TTC549 (cell line): Measurements from ENCODE around the gene IRF7.
"Not testable (repeated sequence)": the region's sequence is repeated elsewhere in the genome, so short reads cannot be mapped to it uniquely, and the experiment has no call there.

Experiments
- FAIRE-seq: peaks from 2 replicates; lab custom pipeline; 2012; peaks lifted over from hg19 to GRCh38; lab: Jason Lieb, UNC

Gene IRF7

DNA sequence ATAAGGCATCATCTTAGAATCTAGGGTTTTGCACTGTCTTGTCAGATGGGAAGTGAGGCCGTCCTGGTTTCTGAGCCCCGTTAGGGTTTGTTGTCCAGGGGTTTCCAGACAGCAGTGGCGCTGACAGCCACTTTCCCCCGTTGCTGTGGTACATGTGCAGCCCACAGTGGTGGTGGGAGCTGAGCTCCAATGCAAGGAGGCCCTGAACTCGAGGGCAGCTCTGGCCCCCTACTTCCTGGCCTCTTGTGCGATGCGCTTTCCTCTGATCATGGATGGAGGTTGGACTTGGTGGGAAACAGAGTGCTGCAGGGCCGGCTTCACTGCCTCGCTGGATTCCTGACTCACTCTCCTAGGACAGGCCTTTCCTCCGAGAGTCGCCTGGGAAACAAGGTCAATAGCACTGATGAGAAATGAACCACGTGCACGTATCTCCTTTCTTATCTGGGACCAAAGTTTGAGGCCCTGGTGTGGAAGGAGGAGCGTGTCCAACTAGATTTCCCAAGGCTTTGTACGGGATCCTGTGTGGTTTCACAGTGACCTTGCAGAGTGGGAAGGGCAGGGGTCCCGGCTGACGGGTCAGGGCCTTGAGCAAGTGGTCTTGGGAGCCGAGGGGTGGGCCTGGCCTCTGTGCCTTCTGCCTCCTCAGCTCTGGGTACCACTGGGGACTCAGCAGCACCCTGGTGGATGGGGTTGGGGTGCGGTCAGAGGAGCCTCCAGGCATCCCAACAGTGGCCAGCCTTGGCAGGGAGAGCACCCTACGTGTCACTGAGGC lies 35.7 kb downstream of the IRF7 start:
- FAIRE-seq, result no peak

DNA sequence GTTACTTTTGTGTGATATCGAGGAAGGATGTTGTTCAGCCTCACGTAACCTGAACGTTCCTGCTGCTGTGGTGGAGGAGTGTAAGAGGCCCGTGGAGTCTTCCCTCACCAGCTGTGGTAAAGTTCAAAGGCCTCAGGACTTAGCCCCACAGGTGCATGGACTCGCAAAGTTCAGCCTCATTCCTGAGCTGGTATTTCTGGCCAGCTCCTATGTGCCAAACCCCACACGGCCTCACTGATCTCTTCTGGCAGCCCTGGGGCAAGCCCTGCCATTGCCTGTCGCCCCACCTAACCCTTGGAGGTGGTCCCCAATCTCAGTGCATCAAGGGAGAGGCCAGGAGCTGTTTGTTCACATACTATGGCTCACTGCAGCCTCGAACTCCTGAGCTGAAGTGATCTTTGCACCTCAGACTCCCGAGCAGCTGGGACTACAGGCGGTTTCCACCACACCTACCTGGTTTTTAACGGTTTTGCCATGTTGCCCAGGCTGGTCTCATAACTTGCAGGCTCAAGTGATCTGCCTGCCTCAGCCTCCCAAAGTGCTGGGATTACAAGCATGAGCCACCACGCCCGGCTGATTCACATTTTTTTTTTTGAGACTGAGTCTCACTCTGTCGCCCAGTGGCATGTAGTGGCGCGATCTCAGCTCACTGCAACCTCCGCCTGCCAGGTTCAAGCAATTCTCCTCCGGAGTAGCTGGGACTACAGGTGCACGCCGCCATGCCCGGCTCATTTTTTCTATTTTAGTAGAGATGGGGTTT lies 37.3 kb downstream of the IRF7 start:
- no peak for FAIRE-seq

DNA sequence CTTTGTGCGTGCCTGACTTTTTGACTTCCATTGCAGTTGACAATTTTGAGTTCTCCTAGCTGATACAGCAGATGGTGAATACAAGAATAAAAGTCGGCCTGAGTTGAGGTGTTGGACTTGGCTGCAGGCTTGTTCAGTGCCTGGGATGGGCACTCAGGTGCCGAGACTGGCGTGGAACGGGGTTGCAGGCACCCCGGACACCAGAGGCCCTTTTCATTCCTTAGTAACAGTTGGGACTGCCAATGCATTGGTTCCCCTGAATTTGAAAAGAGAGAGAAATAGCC lies 38.2 kb downstream of the IRF7 start:
- FAIRE-seq, result no peak

DNA sequence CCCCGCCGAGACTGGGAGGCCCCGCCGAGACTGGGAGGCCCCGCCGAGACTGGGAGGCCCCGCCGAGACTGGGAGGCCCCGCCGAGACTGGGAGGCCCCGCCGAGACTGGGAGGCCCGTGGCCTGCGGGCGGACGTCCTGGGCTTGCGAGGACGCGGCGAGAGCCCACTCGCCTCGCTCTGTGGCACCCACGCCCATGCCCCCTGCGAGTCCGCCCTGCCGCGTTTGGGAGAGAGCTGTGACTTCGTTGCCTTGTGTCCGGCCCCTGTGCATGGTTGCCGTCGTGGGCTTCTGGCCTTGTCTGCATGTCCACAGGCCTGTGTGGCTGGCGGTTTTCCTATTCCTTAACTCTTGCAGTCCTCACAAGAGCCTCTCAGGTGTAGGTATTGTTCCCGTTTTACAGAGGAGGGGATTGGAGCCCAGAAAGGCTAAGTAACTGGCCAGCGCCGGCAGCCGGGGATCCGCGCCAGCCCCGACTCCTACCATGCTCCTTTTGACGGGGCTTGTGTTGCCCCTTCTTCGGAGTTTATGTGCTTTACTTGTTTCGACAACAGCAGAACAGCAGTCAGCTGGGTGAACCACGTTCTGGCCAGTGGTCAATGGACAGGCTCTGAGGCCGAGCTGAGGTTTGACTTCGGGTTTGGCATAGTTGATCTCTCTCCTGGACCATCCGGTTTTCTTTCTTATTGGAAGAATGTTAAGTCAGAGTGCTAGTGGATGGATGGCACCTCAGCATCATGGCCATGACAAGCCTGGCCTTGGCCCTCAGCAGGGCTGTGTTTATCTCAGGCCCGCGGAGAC lies 38.7 kb downstream of the IRF7 start:
- no peak for FAIRE-seq

DNA sequence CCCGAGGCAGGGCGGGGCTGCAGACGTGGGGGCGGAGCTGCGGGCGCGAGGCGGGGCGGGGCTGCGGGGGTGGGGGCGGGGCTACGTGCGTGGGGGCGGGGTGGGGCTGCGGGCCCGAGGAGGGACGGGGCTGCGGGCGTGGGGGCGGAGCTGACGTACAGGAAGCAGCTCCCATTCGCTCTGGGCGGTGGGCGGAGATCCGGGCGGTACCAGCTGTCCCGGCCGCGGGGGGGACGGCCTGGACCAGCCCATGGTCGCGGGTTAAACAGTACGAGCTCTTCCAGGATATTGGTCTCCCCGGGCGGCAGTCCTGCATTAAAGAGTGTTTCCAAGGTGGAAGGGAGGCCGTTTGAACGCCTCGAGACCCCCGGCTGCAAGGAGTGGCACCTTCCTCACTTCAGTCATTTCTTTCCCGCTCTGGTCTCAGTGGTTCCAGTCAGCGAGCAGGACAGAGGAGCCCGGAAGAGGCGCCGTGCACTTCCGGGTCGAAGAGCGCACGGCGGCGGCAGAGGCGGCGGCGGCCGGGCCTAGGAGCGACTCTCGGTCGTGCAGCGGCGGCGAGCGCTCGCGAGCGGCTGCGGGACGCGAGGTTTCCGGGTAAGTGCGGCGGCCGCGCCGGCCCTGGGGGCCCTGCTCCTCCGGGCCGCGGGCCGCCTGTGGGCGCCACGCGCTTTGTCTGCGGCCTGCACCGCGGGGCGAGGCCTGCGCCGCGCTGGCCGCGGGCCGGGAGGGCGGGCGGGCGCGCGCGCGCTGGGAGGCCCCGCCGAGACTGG lies 39.6 kb downstream of the IRF7 start, which contains the start of gene PHRF1:
TSS of gene PHRF1 (plus strand) at position 475 of the 773 bp plus-strand sequence. CDS start 5,043 bp downstream, outside the sequence.
- FAIRE-seq, result no peak

DNA sequence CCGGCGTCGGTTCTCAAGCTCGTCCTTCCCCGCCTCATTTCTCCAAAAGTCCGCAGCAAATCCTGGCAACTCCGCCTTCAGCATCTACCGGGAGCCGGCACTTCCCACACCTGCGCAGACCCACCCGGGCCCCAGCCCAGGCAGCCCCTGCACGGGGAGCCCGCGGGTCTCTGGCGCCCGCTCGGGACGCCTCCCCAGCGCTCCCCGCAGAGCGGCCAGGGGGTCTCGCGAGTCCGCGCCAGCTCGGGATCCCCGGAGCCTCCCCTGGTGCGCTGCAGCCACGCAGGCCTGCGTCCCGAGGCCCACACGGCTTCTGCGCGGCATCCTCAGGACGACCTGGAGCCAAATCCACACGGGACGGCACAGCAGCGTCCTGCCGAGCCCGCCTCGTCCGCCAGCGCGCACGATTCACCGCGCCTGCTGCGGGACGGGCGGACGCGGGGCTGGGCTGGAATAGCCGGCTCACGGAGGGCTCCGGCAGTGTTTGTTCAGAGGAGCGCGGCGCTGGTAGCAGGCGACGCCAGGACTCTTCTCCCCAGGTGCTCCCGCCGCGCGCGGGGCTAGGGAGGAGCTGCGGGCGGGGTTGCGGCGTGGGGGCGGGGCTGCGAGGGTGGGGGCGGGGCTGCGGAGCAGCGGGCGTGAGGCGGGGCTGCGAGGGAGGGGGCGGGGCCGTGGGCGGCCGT lies 40.3 kb downstream of the IRF7 start:
- no peak for FAIRE-seq

DNA sequence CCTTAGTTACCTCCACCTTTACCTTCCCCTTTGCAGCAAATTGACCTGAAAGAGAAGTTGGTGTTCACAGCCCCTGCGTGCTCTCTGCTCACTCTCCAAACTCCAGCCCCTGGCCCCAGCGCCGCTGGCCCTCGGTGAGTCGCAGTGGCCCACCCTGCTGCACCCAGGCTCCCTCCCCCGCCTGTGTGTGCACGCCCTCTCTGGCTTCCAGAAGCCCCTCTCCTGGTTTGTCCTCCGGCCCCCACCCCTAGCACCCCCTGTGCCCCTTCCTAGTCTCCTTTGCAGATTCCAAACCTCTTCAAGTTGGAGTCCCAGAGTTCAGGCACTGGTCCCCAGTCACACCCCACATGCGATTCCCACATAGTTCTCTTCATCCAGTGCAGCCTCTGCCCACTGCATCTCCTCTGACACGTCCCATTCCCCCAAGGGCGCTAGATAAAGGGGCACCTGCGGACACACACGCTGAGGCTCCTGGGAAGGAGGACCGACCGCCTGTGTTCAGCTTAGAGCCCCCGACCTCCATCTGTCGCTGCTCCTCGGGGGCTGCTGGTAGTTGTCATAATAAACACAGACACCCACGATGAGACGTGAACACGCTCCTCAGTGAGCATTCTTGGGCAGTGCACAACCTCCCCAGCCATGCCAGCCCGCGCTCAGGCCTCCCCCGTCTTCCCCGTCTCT lies 41.0 kb downstream of the IRF7 start:
- no peak for FAIRE-seq

DNA sequence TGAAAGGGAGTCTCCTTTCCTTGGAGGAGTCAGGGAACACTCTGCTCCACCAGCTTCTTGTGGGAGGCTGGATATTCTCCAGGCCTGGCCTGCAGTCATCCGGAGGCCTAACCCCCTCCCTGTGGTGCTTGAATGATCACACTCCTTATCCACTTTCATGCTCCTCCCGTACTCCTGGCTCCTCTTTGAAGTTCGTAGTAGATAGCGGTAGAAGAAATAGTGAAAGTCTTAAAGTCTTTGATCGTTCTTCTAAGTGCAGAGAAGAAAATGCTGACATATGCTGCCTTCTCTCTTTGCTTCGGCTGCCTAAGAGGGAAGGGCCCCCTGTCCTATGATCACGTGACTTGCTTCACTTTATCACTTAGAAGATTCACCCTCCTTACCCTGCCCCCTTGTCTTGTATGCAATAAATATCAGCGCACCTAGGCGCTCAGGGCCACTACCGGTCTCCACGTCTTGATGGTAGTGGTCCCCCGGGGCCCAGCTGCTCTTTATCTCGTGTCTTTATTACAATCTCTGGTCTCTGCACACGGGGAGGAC lies 41.6 kb downstream of the IRF7 start:
- not testable (repeated sequence) for FAIRE-seq

DNA sequence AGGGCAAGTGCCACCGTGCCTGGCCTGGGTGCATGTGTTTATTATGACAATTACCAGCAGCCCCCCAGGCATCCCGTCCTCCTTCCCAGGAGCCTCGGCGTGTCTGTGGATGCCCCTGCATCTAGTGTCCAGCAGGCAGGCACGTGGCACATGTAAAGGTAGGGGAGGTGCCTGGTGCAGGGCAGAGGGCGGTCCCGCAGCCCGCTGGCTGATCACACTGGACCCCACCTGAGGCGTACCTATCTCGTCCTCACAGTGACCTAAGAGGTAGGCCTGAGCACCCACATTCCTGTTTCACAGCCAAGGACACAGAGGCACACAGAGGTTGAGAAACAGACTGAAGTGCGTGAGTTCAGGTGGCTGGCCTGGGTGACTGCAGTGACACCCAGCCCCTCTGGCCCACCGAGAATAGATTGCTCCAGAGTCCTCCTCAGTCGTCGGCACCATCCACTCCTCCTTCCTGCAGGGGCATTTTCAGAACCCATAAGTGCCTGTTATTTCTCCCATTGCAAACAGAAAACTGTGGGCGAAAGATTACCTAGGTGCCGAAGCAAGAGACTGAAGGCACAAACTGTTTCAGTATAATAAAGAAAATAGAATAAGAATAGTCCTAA lies 42.5 kb downstream of the IRF7 start:
- FAIRE-seq, result no peak

DNA sequence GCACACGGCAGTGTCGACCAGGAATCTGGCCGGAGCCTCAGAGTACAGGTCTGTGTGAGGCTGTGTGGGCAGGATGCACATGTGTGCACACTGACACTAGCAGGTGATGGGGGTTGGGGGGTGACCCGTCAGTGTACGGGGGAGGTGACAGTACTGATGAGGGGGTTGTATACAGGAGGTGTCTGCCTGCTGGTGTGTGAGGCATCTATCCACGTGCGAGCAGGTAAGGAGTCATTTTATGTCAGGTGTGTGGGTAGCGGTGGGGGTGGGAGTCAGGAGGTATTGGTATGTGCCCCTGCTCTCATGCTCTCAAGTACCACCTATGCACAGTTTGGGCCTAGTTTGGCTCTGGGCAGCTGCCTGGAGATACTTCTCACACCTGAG lies 44.0 kb downstream of the IRF7 start:
- FAIRE-seq, result no peak

DNA sequence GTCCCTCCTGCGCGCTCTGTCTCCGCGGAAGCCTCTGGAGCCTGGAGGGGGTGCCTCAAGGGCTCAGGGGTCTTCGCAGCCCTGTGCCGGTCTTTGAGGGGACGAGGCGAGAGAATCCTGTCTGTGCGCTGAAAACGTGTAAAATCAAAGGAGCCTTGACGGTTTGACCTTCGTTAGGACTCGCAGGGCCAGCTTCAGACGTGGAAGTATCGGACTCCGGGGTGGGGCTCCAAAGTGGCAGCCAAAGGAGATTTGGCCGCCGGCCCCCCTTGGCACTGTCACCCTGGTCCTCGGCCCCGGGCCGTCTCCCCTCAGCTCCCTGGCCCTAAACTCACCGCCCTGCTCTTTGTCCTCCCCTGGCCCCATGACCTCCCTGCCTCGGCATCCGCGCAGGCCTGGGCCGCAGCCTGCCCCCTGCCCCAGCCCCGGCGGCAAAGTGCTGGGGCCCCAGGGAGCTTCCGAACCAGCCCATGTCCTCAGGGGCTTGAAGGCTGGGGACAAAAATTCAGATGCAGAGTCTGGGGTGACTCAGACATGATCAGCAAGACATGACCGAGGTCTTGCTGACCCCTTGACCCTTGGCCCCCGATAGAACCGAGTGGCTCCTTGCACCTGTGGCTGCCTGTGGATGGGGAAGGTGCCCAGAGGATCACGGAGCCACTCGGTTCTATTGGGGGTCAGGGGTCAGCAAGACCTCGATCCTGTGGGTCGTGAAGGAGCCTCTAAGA lies 46.4 kb downstream of the IRF7 start:
- no peak for FAIRE-seq

DNA sequence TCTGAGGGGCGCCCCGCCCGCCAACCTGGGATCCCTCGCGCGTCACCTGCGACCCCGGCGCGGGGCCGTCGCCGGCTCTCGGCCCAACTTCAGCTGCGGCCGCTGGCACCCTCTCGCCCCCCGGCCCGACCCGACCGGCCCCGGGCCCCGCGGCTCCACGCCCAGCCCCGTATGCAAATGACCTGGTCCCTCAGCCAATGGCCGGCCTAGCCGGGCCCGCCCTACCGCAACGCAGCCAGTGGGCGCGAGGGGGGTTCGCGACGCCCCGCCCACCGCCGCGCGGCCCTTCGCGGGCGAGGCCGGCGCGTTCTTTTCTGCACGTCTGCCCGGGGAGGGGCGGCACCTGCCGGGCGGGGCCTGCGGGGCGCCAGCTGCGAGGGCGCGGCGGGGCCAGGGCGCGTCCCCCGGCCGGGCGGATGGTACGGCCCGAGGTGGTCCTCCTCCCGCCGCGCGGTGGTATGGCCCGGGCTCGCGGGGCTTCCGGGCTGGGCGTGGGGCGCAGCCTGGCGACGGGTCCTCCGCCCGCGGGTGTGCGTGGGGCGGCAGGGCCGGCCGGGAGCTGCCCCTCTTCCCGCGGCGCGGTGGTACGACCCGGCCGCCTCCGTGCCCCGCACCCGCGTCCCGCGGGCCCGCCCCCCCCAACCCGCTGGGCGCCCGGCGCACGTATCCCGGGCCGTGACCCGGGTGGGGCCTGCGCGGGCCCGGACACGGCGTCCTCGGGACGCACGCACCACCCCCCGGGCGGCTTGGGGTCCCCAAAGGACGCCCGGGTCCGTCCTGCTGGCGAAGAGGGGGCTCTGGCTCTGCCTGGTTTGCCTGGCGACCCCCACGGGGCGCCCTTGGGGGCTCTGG lies 47.2 kb downstream of the IRF7 start:
- no peak for FAIRE-seq

DNA sequence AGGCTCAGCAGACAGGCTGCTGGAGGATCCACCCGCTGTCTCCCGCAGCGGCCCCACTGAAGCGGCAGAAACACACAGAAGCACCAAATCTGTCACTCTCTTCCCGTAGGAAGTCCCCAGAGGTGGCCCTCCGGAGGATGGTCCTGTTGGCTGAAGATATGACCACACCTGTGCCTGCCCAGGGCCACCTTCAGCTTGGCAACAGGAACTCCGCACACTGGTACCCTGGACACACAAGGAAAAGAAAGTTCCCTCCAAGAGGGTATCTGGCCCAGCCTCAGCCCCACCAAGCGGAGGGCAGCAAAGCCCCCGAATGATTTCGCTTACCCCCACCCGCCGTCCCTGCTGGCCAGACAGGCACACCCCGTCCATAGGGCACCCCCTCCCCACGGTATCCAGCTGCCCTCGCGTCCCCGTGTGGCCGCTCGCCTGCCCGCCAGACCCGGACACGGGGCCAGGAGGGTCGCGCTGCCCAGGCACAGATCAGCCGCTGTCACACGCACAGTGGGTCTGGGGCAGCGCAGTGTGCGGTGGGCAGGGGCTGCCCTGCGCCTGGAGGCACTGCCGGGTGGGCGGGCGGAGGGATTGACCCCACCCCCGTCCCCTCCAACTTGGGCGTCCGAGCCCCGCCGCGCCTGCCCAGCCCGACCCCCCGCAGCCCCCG lies 48.0 kb downstream of the IRF7 start:
- no peak for FAIRE-seq

DNA sequence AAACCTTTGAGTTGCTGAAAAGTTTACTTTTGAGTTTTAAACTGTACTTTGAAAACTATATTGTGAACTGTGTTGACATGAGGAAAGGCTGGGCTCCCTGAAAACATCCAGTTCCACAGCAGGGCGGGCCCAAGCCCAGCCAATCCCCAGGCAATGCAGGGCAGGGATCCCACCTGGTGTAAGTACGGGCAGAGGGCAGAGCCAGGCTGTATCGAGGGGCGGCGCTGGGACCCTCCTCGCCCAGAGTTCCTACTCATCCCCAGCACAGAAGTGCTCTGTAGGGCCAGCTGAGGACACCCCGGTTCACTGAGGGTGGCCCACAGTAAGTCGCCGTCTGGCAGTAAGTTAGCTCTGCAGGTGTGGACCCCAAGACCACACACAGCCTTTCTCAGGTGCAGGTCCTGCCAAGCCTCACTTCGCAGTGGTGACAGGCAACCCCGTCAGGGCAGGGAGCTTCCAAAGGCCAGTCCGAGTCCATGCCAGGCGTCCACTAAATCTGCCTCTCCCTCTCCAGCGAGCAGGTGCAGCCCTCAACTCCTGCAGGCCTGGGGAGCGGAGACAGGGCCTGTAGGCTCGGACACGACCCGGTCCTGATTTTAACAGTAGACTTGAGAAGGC lies 48.6 kb downstream of the IRF7 start:
- no peak for FAIRE-seq

DNA sequence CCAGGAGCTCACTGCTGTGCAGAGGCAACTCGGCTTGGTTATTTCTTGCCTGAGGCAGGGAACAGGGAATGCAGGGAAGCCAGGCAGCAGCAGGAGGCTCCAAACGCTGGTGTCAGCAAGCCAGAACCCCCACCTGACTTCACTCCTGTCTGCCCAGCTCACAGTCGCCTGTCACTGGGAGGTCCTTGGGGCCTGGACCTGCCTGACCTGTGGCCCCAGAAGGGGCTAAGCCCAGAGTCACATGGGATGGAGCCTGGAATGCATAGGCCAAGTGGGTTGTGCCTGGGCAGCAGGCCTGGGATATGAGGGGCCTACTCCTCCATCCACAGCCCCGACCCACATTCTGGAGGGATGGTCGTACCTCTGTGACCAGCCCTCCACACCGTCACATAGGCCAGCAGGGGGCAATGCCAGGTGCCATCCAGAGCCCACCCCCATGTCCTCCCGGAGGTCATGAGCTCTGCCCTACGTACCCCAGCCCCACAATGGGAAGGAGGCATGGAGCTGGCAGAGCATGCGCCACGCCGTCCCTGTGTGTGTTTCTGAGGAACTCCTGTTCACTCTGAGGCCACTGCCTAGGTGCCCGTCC lies 49.7 kb downstream of the IRF7 start:
- FAIRE-seq, result no peak

DNA sequence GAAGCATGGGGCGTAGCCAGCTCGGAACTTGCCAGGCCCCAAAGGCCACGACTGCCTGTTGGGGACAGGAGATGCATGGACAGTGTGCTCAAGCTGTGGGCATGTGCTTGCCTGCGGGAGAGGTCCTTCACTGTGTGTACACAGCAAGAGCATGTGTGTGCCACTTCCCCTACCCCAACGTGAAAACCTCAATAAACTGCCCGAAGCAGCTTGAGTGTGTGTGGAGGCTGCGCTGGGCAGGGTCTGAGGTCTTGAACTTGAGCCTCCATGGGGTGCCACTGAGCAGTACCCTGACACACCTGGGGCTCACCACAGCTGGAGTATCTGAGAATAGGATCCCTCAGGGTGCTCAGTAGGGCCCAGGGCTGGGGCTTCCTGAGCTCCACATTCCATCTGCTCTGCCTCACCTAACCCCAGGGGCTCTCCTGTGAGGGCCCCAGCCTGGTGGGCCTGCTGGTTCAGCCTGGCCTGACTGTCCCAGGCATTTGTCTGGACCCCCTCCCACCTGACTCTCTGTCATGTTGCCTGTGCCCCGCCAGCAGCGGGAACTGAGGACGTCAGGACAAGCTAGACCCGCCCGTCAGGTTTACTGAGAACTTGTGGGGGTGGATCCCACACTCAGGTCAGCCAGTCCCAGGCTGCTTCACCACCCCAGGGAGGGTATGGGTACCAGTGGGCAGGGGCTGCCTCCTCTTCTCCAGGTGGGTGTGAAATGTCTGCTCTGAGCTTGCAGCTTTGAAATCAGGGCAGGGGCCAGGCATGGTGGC lies 51.8 kb downstream of the IRF7 start:
- FAIRE-seq, result no peak
